GM12874 (cell line): Measurements from ENCODE around the gene PPP1R3G.

Experiments used
- CTCF ChIP-seq: IDR thresholded peaks from 2 replicates; pipeline ENCODE4 v1.5.1; 2011; ENCODE audit warnings: low read depth, mild to moderate bottlenecking, control low read depth, low read length, moderate library complexity; ENCODE audit not compliant: insufficient read depth

Gene PPP1R3G

GRCh38 chr6:5084781-5085647, at the start of gene PPP1R3G:
PPP1R3G (plus strand) TSS chr6:5085341; CDS start chr6:5085486, 145 bp downstream.
- no peak for TF ChIP-seq CTCF

GRCh38 chr6:5036269-5036668, 48.9 kb upstream of the PPP1R3G start:
- no peak for TF ChIP-seq CTCF

GRCh38 chr6:5041955-5042354, 43.2 kb upstream of the PPP1R3G start:
- no peak for TF ChIP-seq CTCF

- no peak for TF ChIP-seq CTCF
Measured at GRCh38 chr6:5042436-5042835, 42.7 kb upstream of the PPP1R3G start.

GRCh38 chr6:5044866-5045265, 40.3 kb upstream of the PPP1R3G start:
- no peak for TF ChIP-seq CTCF

- TF ChIP-seq CTCF: no peak
Measured at GRCh38 chr6:5045416-5045815, 39.7 kb upstream of the PPP1R3G start.

GRCh38 chr6:5046430-5046829, 38.7 kb upstream of the PPP1R3G start:
- no peak for TF ChIP-seq CTCF
